Hepatocyte (in vitro differentiated cells): ENCODE data around the gene ZNRF4.
"Not testable (repeated sequence)": the region's sequence is repeated elsewhere in the genome, so short reads cannot be mapped to it uniquely, and the experiment has no call there.

Experiments
- EZH2 ChIP-seq: fragments of 200-600 bp; sonication (generic); IDR thresholded peaks from 2 replicates; pipeline ENCODE4 v1.6.1; 2016; ENCODE audit warnings: antibody characterized with exemption, mild to moderate bottlenecking, borderline replicate concordance
- TF ChIP-seq, protein P1 (sequence below): fragments of 200-600 bp; sonication (generic); IDR thresholded peaks from 2 replicates; pipeline ENCODE4 v1.5.1; 2016; ENCODE audit warnings: antibody characterized with exemption, mild to moderate bottlenecking; ENCODE audit not compliant: poor library complexity

DNA sequence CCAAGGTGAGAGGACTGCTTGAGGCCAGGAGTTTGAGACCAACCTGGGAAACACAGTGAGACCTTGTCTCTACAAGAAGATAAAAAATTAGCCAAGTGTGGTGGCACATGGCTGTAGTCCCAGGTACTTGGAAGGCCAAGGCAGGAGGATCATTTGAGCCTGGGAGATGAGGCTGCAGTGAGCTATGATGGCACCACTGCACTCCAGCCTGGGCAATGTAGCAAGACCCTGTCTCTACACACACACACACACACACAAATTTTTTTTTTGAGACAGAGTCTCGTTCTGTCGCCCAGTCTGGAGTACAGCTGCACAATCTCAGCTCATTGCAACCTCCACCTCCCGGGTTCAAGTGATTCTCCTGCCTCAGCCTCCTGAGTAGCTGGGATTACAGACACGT is 30.4 kb downstream of the ZNRF4 start:
- TF ChIP-seq, protein P1, sequence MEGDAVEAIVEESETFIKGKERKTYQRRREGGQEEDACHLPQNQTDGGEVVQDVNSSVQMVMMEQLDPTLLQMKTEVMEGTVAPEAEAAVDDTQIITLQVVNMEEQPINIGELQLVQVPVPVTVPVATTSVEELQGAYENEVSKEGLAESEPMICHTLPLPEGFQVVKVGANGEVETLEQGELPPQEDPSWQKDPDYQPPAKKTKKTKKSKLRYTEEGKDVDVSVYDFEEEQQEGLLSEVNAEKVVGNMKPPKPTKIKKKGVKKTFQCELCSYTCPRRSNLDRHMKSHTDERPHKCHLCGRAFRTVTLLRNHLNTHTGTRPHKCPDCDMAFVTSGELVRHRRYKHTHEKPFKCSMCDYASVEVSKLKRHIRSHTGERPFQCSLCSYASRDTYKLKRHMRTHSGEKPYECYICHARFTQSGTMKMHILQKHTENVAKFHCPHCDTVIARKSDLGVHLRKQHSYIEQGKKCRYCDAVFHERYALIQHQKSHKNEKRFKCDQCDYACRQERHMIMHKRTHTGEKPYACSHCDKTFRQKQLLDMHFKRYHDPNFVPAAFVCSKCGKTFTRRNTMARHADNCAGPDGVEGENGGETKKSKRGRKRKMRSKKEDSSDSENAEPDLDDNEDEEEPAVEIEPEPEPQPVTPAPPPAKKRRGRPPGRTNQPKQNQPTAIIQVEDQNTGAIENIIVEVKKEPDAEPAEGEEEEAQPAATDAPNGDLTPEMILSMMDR, result not testable (repeated sequence)
- TF ChIP-seq EZH2, result not testable (repeated sequence)
